ENCODE data around the gene MS4A8.
"Not testable (repeated sequence)": the region's sequence is repeated elsewhere in the genome, so short reads cannot be mapped to it uniquely, and the experiment has no call there.

MS4A8 gene

GRCh38 chr11:60699284-60699691 is at the start of gene MS4A8:
MS4A8 (plus strand) TSS chr11:60699612; CDS start chr11:60700861, 1,249 bp downstream.
- Histone ChIP-seq H3K4me3 (ENCODE audit: low read length in 2 of 2) (no peak within 1 kb of the TSS), H3K36me3 (ENCODE audit: control insufficient read depth in 2 of 2, insufficient read depth in 2 of 2, low read length in 2 of 2) (no peaks in the 10 kb centered on the region), H3K27me3 (ENCODE audit: control insufficient read depth in 1 of 2, insufficient read depth in 2 of 2, low read length in 2 of 2) (no peaks in the 10 kb centered on the region), H3K9me3 (ENCODE audit: control insufficient read depth in 2 of 2, low read length in 2 of 2) (no peaks in the 10 kb centered on the region), H3K9ac (ENCODE audit: low read length in 2 of 2) (no peak within 1 kb of the TSS), H3K27ac (ENCODE audit: low read length) (no peak within 1 kb of the TSS), H3K4me1 (ENCODE audit: control insufficient read depth, insufficient read depth, low read length) (no peaks in the 10 kb centered on the region)

- Histone ChIP-seq H3K9me3 (ENCODE audit: control insufficient read depth in 2 of 2, low read length in 2 of 2) (no peaks in the 10 kb centered on the region), H3K36me3 (ENCODE audit: control insufficient read depth in 2 of 2, insufficient read depth in 2 of 2, low read length in 2 of 2) (no peaks in the 10 kb centered on the region), H3K27ac (ENCODE audit: low read length) (no peak overlapping the region), H3K9ac (ENCODE audit: low read length in 2 of 2) (no peak overlapping the region), H3K4me1 (ENCODE audit: control insufficient read depth, insufficient read depth, low read length) (no peaks in the 10 kb centered on the region), H3K27me3 (ENCODE audit: control insufficient read depth in 1 of 2, insufficient read depth in 2 of 2, low read length in 2 of 2) (no peaks in the 10 kb centered on the region), H3K4me3 (ENCODE audit: low read length in 2 of 2) (no peak overlapping the region)
Measured at GRCh38 chr11:60657888-60658287, 41.5 kb upstream of the MS4A8 start.

GRCh38 chr11:60658409-60658808 is 41.0 kb upstream of the MS4A8 start:
- Histone ChIP-seq H3K36me3 (ENCODE audit: control insufficient read depth in 2 of 2, insufficient read depth in 2 of 2, low read length in 2 of 2) (no peaks in the 10 kb centered on the region), H3K9me3 (ENCODE audit: control insufficient read depth in 2 of 2, low read length in 2 of 2) (no peaks in the 10 kb centered on the region), H3K9ac (ENCODE audit: low read length in 2 of 2) (no peak overlapping the region), H3K4me1 (ENCODE audit: control insufficient read depth, insufficient read depth, low read length) (no peaks in the 10 kb centered on the region), H3K4me3 (ENCODE audit: low read length in 2 of 2) (no peak overlapping the region), H3K27me3 (ENCODE audit: control insufficient read depth in 1 of 2, insufficient read depth in 2 of 2, low read length in 2 of 2) (no peaks in the 10 kb centered on the region), H3K27ac (ENCODE audit: low read length) (no peak overlapping the region)

GRCh38 chr11:60672255-60672654 is 27.2 kb upstream of the MS4A8 start:
- H3K27ac ChIP-seq (ENCODE audit: low read length), result no peak overlapping the region
- H3K36me3 ChIP-seq (ENCODE audit: control insufficient read depth in 2 of 2, insufficient read depth in 2 of 2, low read length in 2 of 2), result no peaks in the 10 kb centered on the region
- no peak overlapping the region for H3K4me3 ChIP-seq (ENCODE audit: low read length in 2 of 2)
- H3K27me3 ChIP-seq (ENCODE audit: control insufficient read depth in 1 of 2, insufficient read depth in 2 of 2, low read length in 2 of 2), result no peaks in the 10 kb centered on the region
- H3K9ac ChIP-seq (ENCODE audit: low read length in 2 of 2), result no peak overlapping the region
- peaks cover 3% of the 10 kb centered on the region in 2 donors for H3K9me3 ChIP-seq (ENCODE audit: control insufficient read depth in 2 of 2, low read length in 2 of 2)
- H3K4me1 ChIP-seq (ENCODE audit: control insufficient read depth, insufficient read depth, low read length), result no peaks in the 10 kb centered on the region

- H3K9ac ChIP-seq (ENCODE audit: low read length in 2 of 2); H3K4me3 ChIP-seq (ENCODE audit: low read length in 2 of 2); H3K27ac ChIP-seq (ENCODE audit: low read length); H3K36me3 ChIP-seq (ENCODE audit: control insufficient read depth in 2 of 2, insufficient read depth in 2 of 2, low read length in 2 of 2); H3K4me1 ChIP-seq (ENCODE audit: control insufficient read depth, insufficient read depth, low read length); H3K27me3 ChIP-seq (ENCODE audit: control insufficient read depth in 1 of 2, insufficient read depth in 2 of 2, low read length in 2 of 2); H3K9me3 ChIP-seq (ENCODE audit: control insufficient read depth in 2 of 2, low read length in 2 of 2): not testable (repeated sequence)
Measured at GRCh38 chr11:60678231-60678630, 21.2 kb upstream of the MS4A8 start.

- no peak overlapping the region for H3K27ac ChIP-seq (ENCODE audit: low read length)
- H3K9ac ChIP-seq (ENCODE audit: low read length in 2 of 2), result no peak overlapping the region
- H3K36me3 ChIP-seq (ENCODE audit: control insufficient read depth in 2 of 2, insufficient read depth in 2 of 2, low read length in 2 of 2), result no peaks in the 10 kb centered on the region
- no peaks in the 10 kb centered on the region for H3K4me1 ChIP-seq (ENCODE audit: control insufficient read depth, insufficient read depth, low read length)
- no peak overlapping the region for H3K4me3 ChIP-seq (ENCODE audit: low read length in 2 of 2)
- H3K27me3 ChIP-seq (ENCODE audit: control insufficient read depth in 1 of 2, insufficient read depth in 2 of 2, low read length in 2 of 2), result no peaks in the 10 kb centered on the region
- H3K9me3 ChIP-seq (ENCODE audit: control insufficient read depth in 2 of 2, low read length in 2 of 2), result peaks cover 6 to 7% of the 10 kb centered on the region in 2 donors
Measured at GRCh38 chr11:60679879-60680278, 19.5 kb upstream of the MS4A8 start.

GRCh38 chr11:60680455-60681119 is 18.8 kb upstream of the MS4A8 start:
- no peak overlapping the region for H3K4me3 ChIP-seq (ENCODE audit: low read length in 2 of 2)
- H3K4me1 ChIP-seq (ENCODE audit: control insufficient read depth, insufficient read depth, low read length), result no peaks in the 10 kb centered on the region
- H3K9me3 ChIP-seq (ENCODE audit: control insufficient read depth in 2 of 2, low read length in 2 of 2), result peaks cover 6 to 7% of the 10 kb centered on the region in 2 donors
- H3K9ac ChIP-seq (ENCODE audit: low read length in 2 of 2), result no peak overlapping the region
- H3K27ac ChIP-seq (ENCODE audit: low read length), result no peak overlapping the region
- H3K36me3 ChIP-seq (ENCODE audit: control insufficient read depth in 2 of 2, insufficient read depth in 2 of 2, low read length in 2 of 2), result no peaks in the 10 kb centered on the region
- no peaks in the 10 kb centered on the region for H3K27me3 ChIP-seq (ENCODE audit: control insufficient read depth in 1 of 2, insufficient read depth in 2 of 2, low read length in 2 of 2)

- not testable (repeated sequence) for H3K4me3 ChIP-seq (ENCODE audit: low read length in 2 of 2); H3K9ac ChIP-seq (ENCODE audit: low read length in 2 of 2); H3K27me3 ChIP-seq (ENCODE audit: control insufficient read depth in 1 of 2, insufficient read depth in 2 of 2, low read length in 2 of 2); H3K36me3 ChIP-seq (ENCODE audit: control insufficient read depth in 2 of 2, insufficient read depth in 2 of 2, low read length in 2 of 2); H3K4me1 ChIP-seq (ENCODE audit: control insufficient read depth, insufficient read depth, low read length); H3K27ac ChIP-seq (ENCODE audit: low read length); H3K9me3 ChIP-seq (ENCODE audit: control insufficient read depth in 2 of 2, low read length in 2 of 2)
Measured at GRCh38 chr11:60684541-60684848, 14.9 kb upstream of the MS4A8 start.

GRCh38 chr11:60691661-60692060 is 7.8 kb upstream of the MS4A8 start:
- Histone ChIP-seq H3K4me1 (ENCODE audit: control insufficient read depth, insufficient read depth, low read length) (no peaks in the 10 kb centered on the region), H3K27ac (ENCODE audit: low read length) (no peak overlapping the region), H3K9ac (ENCODE audit: low read length in 2 of 2) (no peak overlapping the region), H3K36me3 (ENCODE audit: control insufficient read depth in 2 of 2, insufficient read depth in 2 of 2, low read length in 2 of 2) (no peaks in the 10 kb centered on the region), H3K4me3 (ENCODE audit: low read length in 2 of 2) (no peak overlapping the region), H3K27me3 (ENCODE audit: control insufficient read depth in 1 of 2, insufficient read depth in 2 of 2, low read length in 2 of 2) (peaks cover 0 to 2% of the 10 kb centered on the region in 2 donors), H3K9me3 (ENCODE audit: control insufficient read depth in 2 of 2, low read length in 2 of 2) (no peaks in the 10 kb centered on the region)

- H3K4me1 ChIP-seq (ENCODE audit: control insufficient read depth, insufficient read depth, low read length), result no peaks in the 10 kb centered on the region
- H3K36me3 ChIP-seq (ENCODE audit: control insufficient read depth in 2 of 2, insufficient read depth in 2 of 2, low read length in 2 of 2), result no peaks in the 10 kb centered on the region
- H3K4me3 ChIP-seq (ENCODE audit: low read length in 2 of 2), result no peak overlapping the region
- H3K9me3 ChIP-seq (ENCODE audit: control insufficient read depth in 2 of 2, low read length in 2 of 2), result no peaks in the 10 kb centered on the region
- no peak overlapping the region for H3K9ac ChIP-seq (ENCODE audit: low read length in 2 of 2)
- H3K27me3 ChIP-seq (ENCODE audit: control insufficient read depth in 1 of 2, insufficient read depth in 2 of 2, low read length in 2 of 2), result no peaks in the 10 kb centered on the region
- H3K27ac ChIP-seq (ENCODE audit: low read length), result no peak overlapping the region
Measured at GRCh38 chr11:60699936-60700335, 524 bp downstream of the MS4A8 start.

- Histone ChIP-seq H3K27ac (ENCODE audit: low read length) (no peak overlapping the region), H3K4me1 (ENCODE audit: control insufficient read depth, insufficient read depth, low read length) (no peaks in the 10 kb centered on the region), H3K9me3 (ENCODE audit: control insufficient read depth in 2 of 2, low read length in 2 of 2) (no peaks in the 10 kb centered on the region), H3K9ac (ENCODE audit: low read length in 2 of 2) (no peak overlapping the region), H3K27me3 (ENCODE audit: control insufficient read depth in 1 of 2, insufficient read depth in 2 of 2, low read length in 2 of 2) (no peaks in the 10 kb centered on the region), H3K36me3 (ENCODE audit: control insufficient read depth in 2 of 2, insufficient read depth in 2 of 2, low read length in 2 of 2) (no peaks in the 10 kb centered on the region), H3K4me3 (ENCODE audit: low read length in 2 of 2) (no peak overlapping the region)
Measured at GRCh38 chr11:60700689-60701468, 1.5 kb downstream of the MS4A8 start.
